ENCODE results near the gene TMEM41B. TPM values are rescaled to one million over a fixed set of nuclear protein-coding genes. Genes with fewer than 3 reads are reported as not detected.
A peak's percentile ranks its signal among the peaks of the same experiment; 100 is the strongest.

Gene TMEM41B
- total RNA-seq, 4 donors from 2014 or later = 52.7 to 86.7 (median 76.1) TPM

GRCh38 chr11:9267680-9268079, 46.7 kb downstream of the TMEM41B start:
- Histone ChIP-seq H3K27ac (no peak overlapping the region), H3K4me1 (peaks cover 4 to 7% of the 10 kb centered on the region in 2 donors), H3K27me3 (no peaks in the 10 kb centered on the region), H3K36me3 (no peaks in the 10 kb centered on the region), H3K9me3 (no peaks in the 10 kb centered on the region), H3K4me3 (replicated peaks in 1 of 3) (no peak overlapping the region)
- intact Hi-C loops (cut with DNase I) = loop anchor here (10.0 kb wide), 1 partner anchor 47 kb away; the partner anchor contains the start of gene TMEM41B
- TF ChIP-seq CTCF (IDR thresholded peaks at IDR 0.05) = no peak
- no peak for TF ChIP-seq POLR2A (IDR thresholded peaks at IDR 0.05)
- 84 to 86% methylated on average over 4 of the region's 4 CpGs for WGBS, 2 donors
- no peak for DNase-seq

GRCh38 chr11:9266926-9267325, 47.5 kb downstream of the TMEM41B start:
- TF ChIP-seq CTCF (IDR thresholded peaks at IDR 0.05) = no peak
- TF ChIP-seq POLR2A (IDR thresholded peaks at IDR 0.05) = no peak
- intact Hi-C loops (cut with DNase I) = loop anchor here (10.0 kb wide), 1 partner anchor 48 kb away; the partner anchor contains the start of gene TMEM41B
- 95 to 96% methylated on average over 8 of the region's 8 CpGs for WGBS, 2 donors

GRCh38 chr11:9266132-9266736, 48.2 kb downstream of the TMEM41B start:
- no peak for DNase-seq
- Histone ChIP-seq H3K27me3 (no peaks in the 10 kb centered on the region), H3K4me1 (peaks cover 4 to 10% of the 10 kb centered on the region in 2 donors), H3K36me3 (no peaks in the 10 kb centered on the region), H3K9me3 (no peaks in the 10 kb centered on the region), H3K27ac (peak overlapping the region in 1 of 3 donors; percentile 91), H3K4me3 (replicated peaks in 1 of 3) (no peak overlapping the region)
- intact Hi-C loops (cut with DNase I) = loop anchor here (10.0 kb wide), 1 partner anchor 49 kb away; the partner anchor contains the start of gene TMEM41B
- TF ChIP-seq POLR2A (IDR thresholded peaks at IDR 0.05) (no peak), CTCF (IDR thresholded peaks at IDR 0.05) (no peak)
- 84 to 88% methylated on average over 13 of the region's 13 CpGs for WGBS, 2 donors

More at GRCh38 chr11:9266926-9267325, 47.5 kb downstream of the TMEM41B start:
- no peak overlapping the region for H3K4me3 ChIP-seq (replicated peaks in 1 of 3)
- H3K27me3 ChIP-seq = no peaks in the 10 kb centered on the region
- H3K36me3 ChIP-seq = no peaks in the 10 kb centered on the region
- no peak for DNase-seq
- H3K4me1 ChIP-seq = peaks cover 4 to 7% of the 10 kb centered on the region in 2 donors
- no peaks in the 10 kb centered on the region for H3K9me3 ChIP-seq
- H3K27ac ChIP-seq = no peak overlapping the region

- 20 to 37% methylated on average over 14 to 25 of the region's 63 CpGs for WGBS, 2 donors
- Histone ChIP-seq H3K27ac (peak within 1 kb of the TSS; percentile 80 to 97 (median 91)), H3K27me3 (no peaks in the 10 kb centered on the region), H3K4me1 (peaks cover 4 to 18% of the 10 kb centered on the region in 2 donors), H3K9me3 (no peaks in the 10 kb centered on the region), H3K4me3 (replicated peaks in 1 of 3) (peak within 1 kb of the TSS; percentile 91 to 95 (median 95)), H3K36me3 (no peaks in the 10 kb centered on the region)
- intact Hi-C loops (cut with DNase I) = loop anchor here (10.0 kb wide), 1 partner anchor 49 kb away; the partner anchor contains the start of gene TMEM41B
- TF ChIP-seq CTCF (IDR thresholded peaks at IDR 0.05) (no peak), POLR2A (IDR thresholded peaks at IDR 0.05) (peak; percentile 72 to 91)
- DNase-seq = peak; percentile 80 to 82
These were observed 48.9 kb downstream of the TMEM41B start, which contains the start of gene DENND5A for GRCh38 chr11:9265211-9266131. Gene DENND5A (minus strand): TSS chr11:9265350. CDS start chr11:9265069, 281 bp downstream.

Data from thyroid gland (tissue), 4 donors.